NT2/D1 (cell line): ENCODE measurements around the gene ATXN7.

Experiments used
- DNase-seq: peaks from one replicate; pipeline ENCODE4 v3.0.0-alpha.2; 2011; ENCODE audit warnings: low read depth, low spot score
- H3K27me3 ChIP-seq: 2 replicates; pipeline ENCODE4 v1.6.0; 2011; ENCODE audit warnings: mild to moderate bottlenecking; ENCODE audit not compliant: insufficient read length, insufficient read depth
- H3K36me3 ChIP-seq: 2 replicates; pipeline ENCODE4 v1.6.1; 2011; ENCODE audit warnings: mild to moderate bottlenecking, low read length, mixed read lengths; ENCODE audit not compliant: insufficient read depth, insufficient read length
- H3K4me1 ChIP-seq: 2 replicates; pipeline ENCODE4 v1.5.1; 2011; ENCODE audit not compliant: insufficient read depth, insufficient read length
- H3K4me3 ChIP-seq: 2 replicates; pipeline ENCODE4 v1.5.1; 2011; ENCODE audit warnings: low read depth; ENCODE audit not compliant: insufficient read length
- H3K9ac ChIP-seq: 2 replicates; pipeline ENCODE4 v1.6.0; 2011; ENCODE audit warnings: low read depth; ENCODE audit not compliant: insufficient read length
- H3K9me3 ChIP-seq: 2 replicates; pipeline ENCODE4 v1.5.1; 2011; ENCODE audit warnings: mild to moderate bottlenecking, low read length; ENCODE audit not compliant: insufficient read depth
- SUZ12 ChIP-seq: IDR thresholded peaks from 2 replicates; pipeline ENCODE4 v1.6.1; 2011; ENCODE audit not compliant: insufficient read length, insufficient read depth; ENCODE audit errors: extremely low read depth
- YY1 ChIP-seq: IDR thresholded peaks from 2 replicates; pipeline ENCODE4 v1.6.1; 2011; ENCODE audit not compliant: insufficient read length, insufficient read depth
- ZNF274 ChIP-seq: IDR thresholded peaks from 2 replicates; pipeline ENCODE4 v1.6.1; 2011; ENCODE audit warnings: mild to moderate bottlenecking, low read depth, low read length

The ATXN7 gene

DNA sequence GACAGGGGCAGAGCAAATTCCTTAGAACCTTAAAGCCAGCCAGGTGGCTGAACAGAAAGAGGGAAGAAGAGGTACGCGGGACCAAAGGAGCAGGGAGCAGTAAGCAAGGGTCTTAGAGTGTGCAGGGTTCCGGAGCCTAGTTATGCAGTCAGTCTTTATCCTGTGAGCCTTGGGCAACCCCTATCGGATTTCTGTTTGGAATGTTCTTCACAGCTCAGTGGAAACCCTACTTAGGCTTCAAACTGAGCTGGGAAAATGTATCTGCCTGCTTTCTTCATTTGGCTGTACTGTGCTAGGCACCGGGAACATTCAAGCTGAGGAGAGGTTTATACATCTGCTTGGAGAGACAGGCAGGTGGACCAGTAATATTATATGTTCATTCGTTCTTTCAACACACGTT is 122.5 kb downstream of the ATXN7 start:
- H3K4me3 ChIP-seq = no peak overlapping the region
- no peak for TF ChIP-seq YY1
- no peak for TF ChIP-seq SUZ12
- TF ChIP-seq ZNF274 = no peak
- DNase-seq = no peak
- H3K4me1 ChIP-seq = no peaks in the 10 kb centered on the region
- H3K27me3 ChIP-seq = no peaks in the 10 kb centered on the region
- H3K9ac ChIP-seq = no peak overlapping the region
- H3K9me3 ChIP-seq = no peaks in the 10 kb centered on the region
- peaks cover 64% of the 10 kb centered on the region for H3K36me3 ChIP-seq

DNA sequence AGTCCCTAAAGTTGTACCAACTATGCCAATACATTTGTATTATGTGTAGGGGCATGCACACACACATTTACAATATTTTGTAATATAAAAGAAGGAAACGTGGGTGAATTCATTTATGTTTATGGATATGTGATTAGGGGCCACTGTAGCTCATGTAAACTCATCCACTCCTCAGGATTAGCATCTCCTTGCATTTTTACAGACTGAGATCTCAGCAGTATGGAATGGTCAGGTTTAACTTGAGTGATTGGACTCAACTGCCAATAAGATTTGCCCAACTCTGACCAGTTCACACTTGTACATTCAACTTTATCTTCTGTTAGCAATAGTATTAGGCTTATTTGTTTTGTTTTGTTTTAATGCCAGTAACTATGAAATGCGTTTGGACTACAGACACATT is 123.2 kb downstream of the ATXN7 start:
- DNase-seq = no peak
- Histone ChIP-seq H3K9ac (no peak overlapping the region), H3K36me3 (peaks cover 64% of the 10 kb centered on the region), H3K4me1 (no peaks in the 10 kb centered on the region), H3K4me3 (no peak overlapping the region), H3K9me3 (no peaks in the 10 kb centered on the region), H3K27me3 (no peaks in the 10 kb centered on the region)
- TF ChIP-seq ZNF274 (no peak), SUZ12 (no peak), YY1 (no peak)

DNA sequence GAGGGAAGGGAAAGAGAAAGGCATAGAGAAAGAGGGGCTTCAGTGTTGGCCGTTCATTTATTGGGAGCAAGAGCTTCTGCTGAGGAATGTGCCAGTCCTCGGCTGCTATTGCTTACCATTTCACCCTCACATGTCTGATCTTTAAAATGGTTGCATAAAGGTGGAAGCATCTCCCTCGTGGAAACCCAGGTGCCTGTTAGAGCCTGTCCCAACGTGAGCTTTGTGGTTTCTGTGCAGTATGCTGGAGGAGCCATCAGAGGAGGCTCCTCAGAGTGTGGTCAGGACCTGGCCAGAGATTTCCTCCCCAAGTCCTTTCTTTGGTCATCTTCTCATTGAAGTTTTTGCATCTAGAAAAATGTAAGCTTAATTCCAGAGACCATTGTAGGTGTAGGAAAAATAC is 125.3 kb downstream of the ATXN7 start:
- Histone ChIP-seq H3K4me3 (no peak overlapping the region), H3K4me1 (no peaks in the 10 kb centered on the region), H3K9me3 (no peaks in the 10 kb centered on the region), H3K9ac (no peak overlapping the region), H3K27me3 (no peaks in the 10 kb centered on the region), H3K36me3 (peaks cover 66% of the 10 kb centered on the region)
- TF ChIP-seq SUZ12 (no peak), YY1 (no peak), ZNF274 (no peak)
- DNase-seq = no peak

DNA sequence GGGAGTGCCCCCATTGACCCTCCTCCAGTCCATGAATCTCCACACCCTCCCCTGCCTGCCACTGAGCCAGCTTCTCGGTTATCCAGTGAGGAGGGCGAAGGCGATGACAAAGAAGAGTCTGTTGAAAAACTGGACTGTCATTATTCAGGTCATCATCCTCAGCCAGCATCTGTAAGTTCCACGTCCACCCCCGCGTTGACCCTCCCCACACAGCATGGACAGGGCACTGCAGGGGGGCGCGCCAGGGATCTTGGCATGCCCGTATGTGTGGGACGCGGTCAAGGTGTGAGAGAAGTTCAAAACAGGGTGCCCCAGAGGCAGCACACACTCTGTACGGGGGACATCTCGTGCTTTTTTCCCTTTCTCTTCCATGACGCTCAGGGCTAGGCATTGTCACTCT is 126.5 kb downstream of the ATXN7 start:
- no peak overlapping the region for H3K9ac ChIP-seq
- no peak for DNase-seq
- no peak overlapping the region for H3K4me3 ChIP-seq
- H3K9me3 ChIP-seq = no peaks in the 10 kb centered on the region
- no peaks in the 10 kb centered on the region for H3K27me3 ChIP-seq
- peaks cover 71% of the 10 kb centered on the region for H3K36me3 ChIP-seq
- TF ChIP-seq YY1 (no peak), ZNF274 (no peak), SUZ12 (no peak)
- H3K4me1 ChIP-seq = peaks cover 3% of the 10 kb centered on the region

DNA sequence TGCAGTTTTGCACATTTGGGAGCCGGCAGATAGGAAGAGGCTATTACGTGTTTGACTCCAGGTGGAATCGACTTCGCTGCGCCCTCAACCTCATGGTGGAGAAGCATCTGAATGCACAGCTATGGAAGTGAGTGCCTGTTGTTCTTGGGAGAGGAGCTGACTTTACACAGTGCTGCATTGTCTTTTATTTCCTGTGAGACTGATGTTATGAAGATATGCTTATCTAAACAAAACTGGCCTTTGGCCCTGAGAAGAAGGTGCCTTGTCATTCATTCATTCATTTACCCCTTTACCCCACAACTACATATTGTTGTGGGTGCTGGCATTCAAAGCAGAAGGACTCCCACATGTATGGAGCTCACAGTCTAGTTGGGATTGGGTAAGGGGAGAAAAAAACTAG is 127.1 kb downstream of the ATXN7 start:
- DNase-seq = no peak
- TF ChIP-seq SUZ12 (no peak), YY1 (no peak), ZNF274 (no peak)
- Histone ChIP-seq H3K4me3 (no peak overlapping the region), H3K36me3 (peaks cover 77% of the 10 kb centered on the region), H3K27me3 (no peaks in the 10 kb centered on the region), H3K9me3 (no peaks in the 10 kb centered on the region), H3K4me1 (peaks cover 3% of the 10 kb centered on the region), H3K9ac (no peak overlapping the region)

DNA sequence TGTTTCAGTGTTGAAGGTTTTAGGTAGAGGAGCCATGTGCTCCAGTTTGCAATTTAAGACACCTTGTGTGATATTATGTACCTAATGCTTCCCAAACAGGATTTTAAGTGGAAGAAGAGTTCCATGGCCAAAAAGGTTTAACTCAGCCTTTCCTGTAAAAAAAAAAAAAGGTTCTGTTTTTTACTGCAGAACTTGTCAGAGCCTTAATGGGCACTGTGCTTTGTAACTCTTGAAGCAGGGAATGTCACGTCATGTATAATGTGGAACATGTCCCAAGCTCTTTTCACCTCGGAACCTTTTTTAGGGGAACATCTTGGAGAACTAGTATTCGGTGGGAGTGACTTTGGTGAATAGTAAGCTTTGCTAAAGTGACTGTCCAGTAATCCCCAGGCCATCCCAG is 128.0 kb downstream of the ATXN7 start:
- Histone ChIP-seq H3K27me3 (no peaks in the 10 kb centered on the region), H3K4me1 (peaks cover 3% of the 10 kb centered on the region), H3K9ac (no peak overlapping the region), H3K9me3 (no peaks in the 10 kb centered on the region), H3K4me3 (no peak overlapping the region), H3K36me3 (peaks cover 86% of the 10 kb centered on the region)
- no peak for DNase-seq
- TF ChIP-seq SUZ12 (no peak), YY1 (no peak), ZNF274 (no peak)

DNA sequence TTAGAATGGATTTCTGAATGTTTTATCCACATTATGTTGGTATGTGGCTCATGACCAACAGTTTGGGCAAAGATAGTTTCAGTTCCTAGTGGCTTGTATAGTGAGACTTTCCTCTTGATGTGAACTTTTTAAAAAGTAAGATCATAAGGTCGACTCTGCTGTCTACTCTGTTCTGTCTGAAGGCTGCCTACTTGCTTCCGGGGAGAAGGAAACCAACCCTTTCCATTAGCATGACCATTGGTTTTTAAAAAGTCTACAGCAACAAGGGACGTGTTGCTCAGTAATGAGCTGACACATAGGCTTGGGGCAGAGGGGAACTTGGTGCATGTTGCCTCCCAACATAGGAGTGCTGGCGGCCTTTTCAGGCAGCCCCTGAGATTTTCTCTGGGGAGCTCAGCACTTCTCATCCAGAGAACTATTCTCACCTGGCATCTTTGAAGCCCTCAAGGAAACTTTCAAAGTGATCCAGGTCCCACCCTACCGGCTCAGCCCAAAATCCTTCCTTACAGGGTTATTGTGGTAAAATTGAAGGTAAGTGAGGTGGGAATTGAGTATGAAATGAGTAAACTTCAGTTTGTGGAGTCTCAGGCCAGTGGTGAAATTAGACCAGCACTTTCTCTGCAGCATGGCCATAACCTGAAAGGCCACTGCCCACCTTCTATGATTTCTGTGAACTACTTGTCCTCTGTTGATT is 129.0 kb downstream of the ATXN7 start:
- Histone ChIP-seq H3K9ac (no peak overlapping the region), H3K36me3 (peaks cover 90% of the 10 kb centered on the region), H3K9me3 (no peaks in the 10 kb centered on the region), H3K4me3 (no peak overlapping the region), H3K4me1 (peaks cover 3% of the 10 kb centered on the region), H3K27me3 (no peaks in the 10 kb centered on the region)
- TF ChIP-seq SUZ12 = no peak
- TF ChIP-seq YY1 = no peak
- no peak for TF ChIP-seq ZNF274
- DNase-seq = no peak

DNA sequence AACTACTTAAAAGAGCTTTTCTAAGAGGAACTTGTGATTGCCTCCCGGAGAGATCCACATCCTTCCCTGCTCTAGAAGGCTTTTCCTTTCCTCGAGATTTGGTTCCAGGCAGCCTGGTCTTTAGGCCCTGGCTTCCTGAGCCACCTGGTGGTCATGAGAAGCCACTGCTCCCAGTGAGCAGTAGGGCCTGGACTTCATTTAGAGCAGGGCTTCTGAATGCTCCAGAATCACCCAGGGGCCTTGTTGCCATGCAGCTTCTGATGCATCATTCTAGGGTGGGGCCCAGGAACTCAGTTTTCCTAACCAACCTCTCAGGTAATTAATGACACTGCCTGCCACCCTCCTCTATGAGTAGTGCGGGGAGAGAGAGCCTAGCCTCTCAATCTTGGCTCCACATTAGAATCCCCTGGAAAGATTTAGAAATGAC is 130.0 kb downstream of the ATXN7 start:
- Histone ChIP-seq H3K4me3 (no peak overlapping the region), H3K9me3 (no peaks in the 10 kb centered on the region), H3K27me3 (no peaks in the 10 kb centered on the region), H3K36me3 (peaks cover 90% of the 10 kb centered on the region), H3K4me1 (peaks cover 3% of the 10 kb centered on the region), H3K9ac (no peak overlapping the region)
- no peak for TF ChIP-seq YY1
- peak; percentile 75 for DNase-seq
